Neural progenitor cell (in vitro differentiated cells): ENCODE data around the gene ADCY6.

Source experiments
- CTCF ChIP-seq: fragments of 200-600 bp; sonication (generic); IDR thresholded peaks from 2 replicates; pipeline ENCODE4 v1.5.1; 2017; ENCODE audit warnings: antibody characterized with exemption, mild to moderate bottlenecking
- EZH2 ChIP-seq: fragments of 200-600 bp; sonication (generic); IDR thresholded peaks from 2 replicates; pipeline ENCODE4 v1.6.1; 2017; ENCODE audit warnings: antibody characterized with exemption, mild to moderate bottlenecking, moderate library complexity

GRCh38 chr12:48775299-48775698 is 13.6 kb downstream of the ADCY6 start:
- TF ChIP-seq EZH2 (no peak), CTCF (no peak)
